KMS-11 (cell line): ENCODE measurements around the gene GLIS2.

Experiments used
- H2AFZ ChIP-seq: fragments of 200-600 bp; sonication (generic); 2 replicates; pipeline ENCODE4 v1.6.1; 2016; ENCODE audit warnings: antibody characterized with exemption, mixed run types, low read depth
- H3K27ac ChIP-seq: fragments of 200-600 bp; sonication (generic); 2 replicates; pipeline ENCODE4 v1.6.1; 2016; ENCODE audit warnings: mild to moderate bottlenecking, mixed run types
- H3K27me3 ChIP-seq: fragments of 200-600 bp; sonication (generic); 2 replicates; pipeline ENCODE4 v1.6.1; 2017; ENCODE audit warnings: mild to moderate bottlenecking, low read depth, mixed run types, moderate library complexity; ENCODE audit not compliant: insufficient read depth
- H3K36me3 ChIP-seq: fragments of 200-600 bp; sonication (generic); 2 replicates; pipeline ENCODE4 v1.6.1; 2017; ENCODE audit warnings: mild to moderate bottlenecking, mixed run types; ENCODE audit not compliant: insufficient read depth
- H3K4me1 ChIP-seq: fragments of 200-600 bp; sonication (generic); 2 replicates; pipeline ENCODE4 v1.6.1; 2016; ENCODE audit warnings: mild to moderate bottlenecking, low read depth, mixed run types; ENCODE audit not compliant: poor library complexity, severe bottlenecking
- H3K4me2 ChIP-seq: fragments of 200-600 bp; sonication (generic); 2 replicates; pipeline ENCODE4 v1.7.0; 2016; ENCODE audit warnings: mild to moderate bottlenecking, mixed run types
- H3K4me3 ChIP-seq: fragments of 200-600 bp; sonication (generic); IDR thresholded peaks from 2 replicates; pipeline ENCODE4 v1.6.1; 2017; ENCODE audit warnings: low read depth, low read length, mixed read lengths; ENCODE audit not compliant: insufficient read depth
- H3K79me2 ChIP-seq: fragments of 200-600 bp; sonication (generic); 2 replicates; pipeline ENCODE4 v1.6.1; 2016; ENCODE audit warnings: low read depth, mixed run types; ENCODE audit not compliant: insufficient read depth
- H3K9ac ChIP-seq: fragments of 200-600 bp; sonication (generic); 2 replicates; pipeline ENCODE4 v1.6.1; 2016; ENCODE audit warnings: mild to moderate bottlenecking, mixed run types
- H4K20me1 ChIP-seq: fragments of 200-600 bp; sonication (generic); 2 replicates; pipeline ENCODE4 v1.6.1; 2016; ENCODE audit warnings: mild to moderate bottlenecking, mixed run types; ENCODE audit not compliant: insufficient read depth
- CTCF ChIP-seq: fragments of 200-600 bp; sonication (generic); conservative IDR thresholded peaks from 2 replicates; pipeline ENCODE4 v1.6.1; 2017; ENCODE audit warnings: low read depth, mild to moderate bottlenecking, antibody characterized with exemption, low read length, moderate library complexity, mixed read lengths

The GLIS2 gene

GRCh38 chr16:4322121-4323052 lies 6.5 kb downstream of the GLIS2 start:
- Histone ChIP-seq H3K27me3 (no peaks in the 10 kb centered on the region), H3K36me3 (no peaks in the 10 kb centered on the region), H3K4me3 (no peak overlapping the region), H3K9ac (no peak overlapping the region), H3K4me1 (peaks cover 48% of the 10 kb centered on the region), H3K4me2 (no peak overlapping the region), H3K79me2 (peaks cover 49% of the 10 kb centered on the region), H2AFZ (no peak overlapping the region), H3K27ac (no peak overlapping the region), H4K20me1 (no peaks in the 10 kb centered on the region; the same call in 1 of the 2 replicates)
- no peak for TF ChIP-seq CTCF

GRCh38 chr16:4323071-4323844 lies 7.4 kb downstream of the GLIS2 start:
- Histone ChIP-seq H3K27ac (no peak overlapping the region), H3K4me1 (peaks cover 39% of the 10 kb centered on the region), H3K4me3 (no peak overlapping the region), H4K20me1 (no peaks in the 10 kb centered on the region; the same call in 1 of the 2 replicates), H3K79me2 (peaks cover 40% of the 10 kb centered on the region; the same call in 1 of the 2 replicates), H2AFZ (no peak overlapping the region), H3K4me2 (no peak overlapping the region), H3K36me3 (no peaks in the 10 kb centered on the region), H3K9ac (no peak overlapping the region), H3K27me3 (no peaks in the 10 kb centered on the region)
- no peak for TF ChIP-seq CTCF

DNA sequence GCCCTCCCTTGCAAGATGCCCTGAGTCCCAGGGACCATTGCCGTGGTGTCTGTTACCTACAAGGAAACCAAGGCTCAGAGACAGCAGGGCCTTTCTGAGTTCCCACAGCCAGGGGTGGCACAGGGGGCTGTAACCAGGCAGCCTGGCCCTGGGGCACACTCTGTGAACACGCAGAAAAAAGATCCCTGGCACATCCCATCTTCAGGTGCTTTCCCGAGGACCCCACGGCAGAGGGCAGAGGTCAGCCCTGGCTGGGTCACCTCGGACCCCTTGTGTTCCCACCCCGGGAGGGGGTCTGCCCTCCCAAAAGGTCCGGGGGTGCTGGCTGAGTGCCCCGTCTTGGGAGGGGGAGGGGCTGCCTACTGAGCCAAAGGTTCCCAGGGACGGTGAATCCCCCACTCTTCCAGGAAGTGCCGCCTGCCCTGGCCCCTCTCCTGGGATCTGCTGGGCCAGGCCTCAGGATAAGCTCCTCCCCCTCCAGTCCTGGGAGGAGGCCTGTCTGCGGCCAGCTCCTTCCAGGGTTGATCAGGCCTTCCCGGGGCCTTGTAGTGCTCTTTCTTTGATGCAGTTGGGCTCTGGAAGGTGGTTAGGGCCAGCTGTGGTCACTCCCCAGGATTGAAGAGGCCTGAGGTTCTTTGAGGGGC lies 8.1 kb downstream of the GLIS2 start:
- TF ChIP-seq CTCF = no peak
- no peak overlapping the region for H2AFZ ChIP-seq
- H3K4me3 ChIP-seq = no peak overlapping the region
- no peaks in the 10 kb centered on the region for H3K36me3 ChIP-seq
- H3K79me2 ChIP-seq = peaks cover 33% of the 10 kb centered on the region; the same call in 1 of the 2 replicates
- H3K4me2 ChIP-seq = no peak overlapping the region
- no peak overlapping the region for H3K27ac ChIP-seq
- H3K4me1 ChIP-seq = peaks cover 32% of the 10 kb centered on the region
- H3K27me3 ChIP-seq = no peaks in the 10 kb centered on the region
- no peak overlapping the region for H3K9ac ChIP-seq
- no peaks in the 10 kb centered on the region; the same call in 1 of the 2 replicates for H4K20me1 ChIP-seq

GRCh38 chr16:4324492-4325252 lies 8.8 kb downstream of the GLIS2 start:
- no peaks in the 10 kb centered on the region for H3K27me3 ChIP-seq
- H4K20me1 ChIP-seq = no peaks in the 10 kb centered on the region; the same call in 1 of the 2 replicates
- no peak for TF ChIP-seq CTCF
- no peak overlapping the region for H3K4me2 ChIP-seq
- H2AFZ ChIP-seq = no peak overlapping the region
- no peak overlapping the region for H3K27ac ChIP-seq
- no peaks in the 10 kb centered on the region for H3K36me3 ChIP-seq
- no peak overlapping the region for H3K4me3 ChIP-seq
- peaks cover 25% of the 10 kb centered on the region for H3K4me1 ChIP-seq
- H3K9ac ChIP-seq = no peak overlapping the region
- H3K79me2 ChIP-seq = peaks cover 26% of the 10 kb centered on the region; the same call in 1 of the 2 replicates
